T-helper 1 cell (primary cell): ENCODE data around the gene SCN8A.

Source experiments
- DNase-seq, 5 donors: peaks; one replicate each; pipeline ENCODE4 v3.0.0-alpha.2; 2012 to 2020

Gene SCN8A

GRCh38 chr12:51837286-51837685, 246.3 kb downstream of the SCN8A start:
- DNase-seq = no peak

DNA sequence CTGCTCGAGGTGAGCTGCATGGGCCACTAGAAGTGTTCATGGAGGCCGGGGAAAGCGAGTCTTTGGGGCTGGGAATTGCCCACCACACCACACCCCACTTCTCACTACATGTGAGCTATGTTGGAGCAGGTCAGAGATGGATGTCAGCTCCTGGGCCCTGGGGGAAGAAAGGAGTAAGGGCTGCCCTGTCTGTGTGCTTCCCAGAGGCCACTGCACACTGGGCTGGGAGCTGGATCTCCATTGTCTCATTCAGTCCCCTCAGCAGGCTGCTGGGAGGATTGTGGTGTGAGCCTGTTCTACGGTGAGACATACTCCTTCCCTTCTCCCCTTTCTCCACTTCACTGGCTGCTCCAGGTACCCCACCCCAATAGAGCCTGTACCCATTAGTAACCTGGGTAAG, 247.0 kb downstream of the SCN8A start:
- no peak for DNase-seq

- no peak for DNase-seq
These were observed 247.7 kb downstream of the SCN8A start for GRCh38 chr12:51838762-51839161.

- no peak for DNase-seq
These were observed 248.4 kb downstream of the SCN8A start for GRCh38 chr12:51839310-51839947.

DNA sequence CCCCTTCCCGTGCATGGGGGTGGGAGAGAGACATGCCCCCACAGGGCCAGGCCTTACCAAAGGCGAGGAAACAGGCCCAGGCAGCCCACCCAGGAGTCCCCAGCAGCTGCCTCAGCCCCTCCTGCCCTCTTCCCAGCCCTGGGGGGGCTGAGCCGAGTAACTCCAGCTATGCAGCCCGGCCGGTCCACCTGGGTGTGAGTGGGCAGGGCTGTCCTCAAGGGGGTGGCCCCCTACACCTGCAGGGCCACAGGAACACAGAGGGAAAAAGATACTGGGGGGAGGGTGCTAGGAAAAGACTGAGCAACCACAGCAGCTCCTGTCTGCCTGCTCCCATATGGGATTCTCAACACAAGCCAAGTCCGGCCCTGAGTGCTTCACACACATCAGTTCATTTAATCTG, 249.9 kb downstream of the SCN8A start:
- DNase-seq = no peak

- no peak for DNase-seq
These were observed 250.7 kb downstream of the SCN8A start for GRCh38 chr12:51841727-51842126.

- DNase-seq = no peak
These were observed 253.8 kb downstream of the SCN8A start for GRCh38 chr12:51844854-51845253.

- DNase-seq = no peak
These were observed 254.4 kb downstream of the SCN8A start for GRCh38 chr12:51845482-51845881.

- DNase-seq = no peak
These were observed 255.2 kb downstream of the SCN8A start for GRCh38 chr12:51846271-51846691.

GRCh38 chr12:51846911-51847642, 256.0 kb downstream of the SCN8A start:
- DNase-seq = peak in 3 of 5 donors; percentile 29 to 33 (median 31)

- no peak for DNase-seq
These were observed 256.8 kb downstream of the SCN8A start for GRCh38 chr12:51847643-51848325.

DNA sequence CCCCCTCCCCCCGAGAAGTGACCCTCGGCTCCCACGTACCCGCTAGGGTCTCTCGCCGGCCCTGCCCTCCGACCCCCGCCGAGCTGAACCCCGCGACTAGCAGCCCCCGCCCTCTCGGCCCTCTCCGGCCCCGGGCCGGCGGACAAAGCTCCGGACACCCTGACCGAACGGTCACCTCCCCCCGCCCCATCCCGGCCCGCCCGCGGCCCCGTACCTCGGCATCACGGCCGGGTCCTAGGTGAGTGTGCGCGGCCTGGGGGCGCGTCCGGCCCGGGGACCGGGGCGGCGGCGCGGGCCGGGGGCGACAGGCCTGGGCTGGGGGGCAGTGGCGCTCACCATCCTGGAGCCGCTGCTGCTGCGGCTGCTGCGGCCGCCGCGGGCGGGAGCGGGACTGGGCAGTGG, 257.3 kb downstream of the SCN8A start, which contains the start of gene FIGNL2:
Gene FIGNL2, minus strand, starts transcription at position 393 of the 402 bp plus-strand sequence. CDS start 26,305 bp downstream, outside the sequence.
- DNase-seq = no peak

DNA sequence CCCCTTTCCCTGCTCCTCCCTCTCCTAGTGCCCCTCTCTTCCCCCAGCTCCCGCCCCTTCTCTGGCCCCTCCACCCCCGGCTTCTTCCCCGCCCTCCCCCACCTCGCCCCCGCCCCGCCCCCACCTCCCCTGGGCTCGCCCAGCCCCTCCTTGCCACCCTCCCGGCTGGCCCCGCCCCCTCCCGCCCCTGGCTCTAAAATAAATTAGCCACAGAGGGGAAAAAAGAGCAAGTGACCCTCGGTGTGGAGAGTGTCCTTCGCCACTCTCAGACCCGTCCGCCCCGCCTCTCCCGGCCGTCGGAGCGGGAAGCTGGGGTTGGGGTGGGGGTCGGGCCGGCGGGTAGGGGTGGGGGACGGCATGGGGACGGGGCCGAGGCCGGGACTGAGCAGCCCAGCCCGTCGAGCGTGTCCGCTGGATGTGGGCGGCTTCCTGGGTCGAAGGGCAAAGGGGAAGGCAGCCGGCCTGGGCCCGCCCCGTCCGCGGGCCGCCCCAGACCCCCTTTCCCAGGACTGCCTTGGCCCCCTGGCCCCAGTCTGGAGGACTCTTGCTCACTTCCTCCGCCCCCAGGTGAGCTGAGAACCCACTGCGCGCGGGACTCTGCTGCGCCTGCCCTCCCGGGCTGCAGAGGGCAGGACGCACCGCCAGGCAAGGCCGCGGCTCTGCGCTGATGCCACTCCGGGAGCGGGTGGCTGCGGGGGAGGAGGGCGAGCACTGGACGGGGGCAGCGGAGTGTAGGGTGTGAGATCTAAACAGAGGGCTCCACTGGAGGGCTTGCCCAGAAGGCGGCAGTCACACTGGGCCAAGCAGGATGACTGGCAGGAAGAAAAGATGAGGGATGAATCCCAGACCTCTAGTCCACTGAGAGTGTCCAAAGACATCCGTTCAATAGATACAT, 258.1 kb downstream of the SCN8A start:
- DNase-seq = no peak

GRCh38 chr12:51850081-51850964, 259.3 kb downstream of the SCN8A start:
- no peak for DNase-seq

DNA sequence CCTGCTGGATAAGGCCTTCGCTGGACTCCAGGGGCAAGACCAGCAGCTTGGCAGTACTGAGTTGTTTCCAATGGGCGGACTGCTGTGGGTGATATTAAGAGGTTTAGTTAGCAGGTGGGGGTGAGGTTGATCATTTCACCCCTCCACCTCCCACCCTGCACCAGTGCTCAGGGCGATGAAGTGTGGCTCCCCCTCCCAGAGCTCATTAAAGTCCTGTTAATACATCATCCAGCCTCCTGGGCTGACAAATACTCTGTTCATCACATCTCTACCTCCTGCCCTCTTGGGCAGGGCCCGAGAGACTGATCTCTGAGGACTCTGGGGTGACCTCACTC, 259.9 kb downstream of the SCN8A start:
- no peak for DNase-seq

DNA sequence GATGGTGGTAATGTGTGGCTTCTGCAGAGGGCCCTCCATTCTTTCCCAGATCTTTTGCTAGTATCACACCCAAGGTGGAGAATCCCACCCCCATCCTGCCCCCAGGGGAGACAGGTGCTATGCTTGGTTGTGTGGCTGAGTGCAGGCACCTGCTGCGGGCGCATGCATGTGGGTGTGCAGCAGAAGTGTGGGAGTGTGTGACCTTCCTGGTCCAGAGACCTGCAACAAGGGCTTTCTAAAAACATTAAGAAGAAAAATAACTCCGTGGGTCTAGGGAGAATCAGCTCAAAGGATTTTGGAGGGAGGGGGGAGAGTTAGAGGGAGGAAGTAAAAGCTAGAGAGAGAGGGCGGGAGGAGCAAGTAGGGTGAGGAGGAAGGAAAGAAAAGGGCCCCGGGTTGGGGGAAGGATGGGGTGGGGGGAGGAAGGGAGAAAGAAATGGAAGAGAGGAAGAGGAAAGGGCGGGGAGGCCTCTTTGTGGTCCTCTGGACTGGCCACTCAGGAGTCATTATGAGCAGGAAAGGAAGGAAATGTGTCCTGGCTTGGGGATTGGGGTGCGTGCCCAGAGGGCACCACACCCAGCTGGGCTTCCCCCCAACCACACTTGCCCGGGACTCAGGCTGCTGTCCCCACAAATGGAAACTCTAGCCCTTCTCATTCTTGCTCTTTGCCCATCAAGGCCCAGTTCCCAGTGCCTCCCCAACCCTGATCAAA, 260.5 kb downstream of the SCN8A start:
- DNase-seq = no peak

GRCh38 chr12:51852404-51853137, 261.5 kb downstream of the SCN8A start:
- no peak for DNase-seq

- DNase-seq = no peak
These were observed 264.8 kb downstream of the SCN8A start for GRCh38 chr12:51855586-51856428.

DNA sequence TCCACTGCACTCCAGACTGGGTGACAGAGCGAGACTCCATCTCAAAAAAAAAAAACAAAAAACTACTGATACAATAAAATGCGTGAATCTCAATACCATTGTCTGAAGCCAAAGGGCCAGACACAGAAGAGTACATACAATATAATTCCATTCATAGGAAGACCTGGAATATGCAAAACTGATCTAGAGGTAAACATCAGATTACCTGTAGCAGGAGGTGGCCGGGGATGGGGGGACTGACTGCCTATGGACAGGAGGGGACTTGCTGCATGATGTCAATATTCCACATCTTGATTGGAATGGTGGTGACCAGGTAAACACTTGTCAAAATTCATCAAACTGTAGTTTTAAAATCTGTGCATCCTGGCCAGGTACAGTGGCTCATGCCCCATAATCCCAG, 270.0 kb downstream of the SCN8A start:
- no peak for DNase-seq
